Measurements from ENCODE around the gene MPHOSPH6.
"Not testable (repeated sequence)": the region's sequence is repeated elsewhere in the genome, so short reads cannot be mapped to it uniquely, and the experiment has no call there.

The MPHOSPH6 gene

GRCh38 chr16:82169861-82170845 lies at the start of gene MPHOSPH6:
Gene MPHOSPH6, minus strand, starts transcription at chr16:82170224. Its CDS starts 49 bp downstream, at chr16:82170175.
- DNase-seq (ENCODE audit: low spot score) = peak; percentile 90

- DNase-seq (ENCODE audit: low spot score) = no peak
These were observed 49.3 kb upstream of the MPHOSPH6 start for GRCh38 chr16:82219298-82219697.

GRCh38 chr16:82209314-82209713 lies 39.3 kb upstream of the MPHOSPH6 start:
- DNase-seq (ENCODE audit: low spot score) = not testable (repeated sequence)

- no peak for DNase-seq (ENCODE audit: low spot score)
These were observed 33.2 kb upstream of the MPHOSPH6 start for GRCh38 chr16:82203198-82203597.

- no peak for DNase-seq (ENCODE audit: low spot score)
These were observed 31.9 kb upstream of the MPHOSPH6 start for GRCh38 chr16:82201926-82202325.

- no peak for DNase-seq (ENCODE audit: low spot score)
These were observed 31.3 kb upstream of the MPHOSPH6 start for GRCh38 chr16:82201351-82201750.

- no peak for DNase-seq (ENCODE audit: low spot score)
These were observed 29.2 kb upstream of the MPHOSPH6 start for GRCh38 chr16:82199209-82199608.

- no peak for DNase-seq (ENCODE audit: low spot score)
These were observed 27.7 kb upstream of the MPHOSPH6 start for GRCh38 chr16:82197540-82198240.

- peak; percentile 54 for DNase-seq (ENCODE audit: low spot score)
These were observed 26.0 kb upstream of the MPHOSPH6 start for GRCh38 chr16:82195917-82196494.

- DNase-seq (ENCODE audit: low spot score) = no peak
These were observed 24.1 kb upstream of the MPHOSPH6 start for GRCh38 chr16:82194086-82194485.

- no peak for DNase-seq (ENCODE audit: low spot score)
These were observed 22.6 kb upstream of the MPHOSPH6 start for GRCh38 chr16:82192665-82193064.

- no peak for DNase-seq (ENCODE audit: low spot score)
These were observed 20.4 kb upstream of the MPHOSPH6 start for GRCh38 chr16:82190386-82190785.

GRCh38 chr16:82187829-82188228 lies 17.8 kb upstream of the MPHOSPH6 start:
- DNase-seq (ENCODE audit: low spot score) = no peak

GRCh38 chr16:82185012-82185411 lies 15.0 kb upstream of the MPHOSPH6 start:
- no peak for DNase-seq (ENCODE audit: low spot score)

GRCh38 chr16:82184213-82184612 lies 14.2 kb upstream of the MPHOSPH6 start:
- no peak for DNase-seq (ENCODE audit: low spot score)

GRCh38 chr16:82183004-82183397 lies 13.0 kb upstream of the MPHOSPH6 start:
- no peak for DNase-seq (ENCODE audit: low spot score)

GRCh38 chr16:82182266-82183003 lies 12.4 kb upstream of the MPHOSPH6 start:
- no peak for DNase-seq (ENCODE audit: low spot score)

- DNase-seq (ENCODE audit: low spot score) = no peak
These were observed 11.6 kb upstream of the MPHOSPH6 start for GRCh38 chr16:82181461-82182185.

- DNase-seq (ENCODE audit: low spot score) = no peak
These were observed 8.3 kb upstream of the MPHOSPH6 start for GRCh38 chr16:82178352-82178751.

- no peak for DNase-seq (ENCODE audit: low spot score)
These were observed 7.5 kb upstream of the MPHOSPH6 start for GRCh38 chr16:82177555-82177954.

- no peak for DNase-seq (ENCODE audit: low spot score)
These were observed 6.2 kb upstream of the MPHOSPH6 start for GRCh38 chr16:82176204-82176603.
